HepG2 (cell line): ENCODE measurements around the gene HLA-DMB. TPM values are rescaled to one million over a fixed set of nuclear protein-coding genes. Genes with fewer than 3 reads are reported as not detected.
A peak's percentile ranks its signal among the peaks of the same experiment; 100 is the strongest.

Experiments used
- ATAC-seq: fragments of 200-7000 bp; cut with Tn5 transposase; 3 replicates; pipeline ENCODE4 v1.9.1; 2020; ENCODE audit warnings: mild to moderate bottlenecking, moderate library complexity
- BruUV-seq: library from RNA; stranded (reverse); fragments of 400-500 nt; replicated peaks from 2 replicates; lab custom pipeline; 2021; lab: Mats Ljungman, UMichigan
- CTCF ChIA-PET: fragments of 300-600 bp; formaldehyde crosslinking; extraction: SDS; loops from one replicate; lab custom pipeline; 2021; ENCODE audit warnings: low total read pairs, inconsistent platforms, low intra/inter-chr PET ratio; lab: Yijun Ruan, JAX
- POLR2A ChIA-PET: fragments of 350-600 bp; sonication (Branson Sonifier 250); formaldehyde crosslinking; loops from one replicate; lab custom pipeline; 2020; ENCODE audit warnings: antibody characterized with exemption, inconsistent platforms; lab: Yijun Ruan, JAX
- DNase-seq: peaks from one replicate; pipeline ENCODE4 v3.0.0-alpha.2; 2015; ENCODE audit warnings: low spot score
- FAIRE-seq: peaks from 3 replicates; lab custom pipeline; 2011; peaks lifted over from hg19 to GRCh38; lab: Jason Lieb, UNC
- H2AFZ ChIP-seq: one replicate; pipeline ENCODE4 v1.6.1; 2011; ENCODE audit warnings: low read length, inconsistent platforms
- H3K27ac ChIP-seq: fragments of 300-600 bp; 3 replicates; pipeline ENCODE4 v1.8.0; 2011; ENCODE audit warnings: mixed run types, mild to moderate bottlenecking, mixed read lengths, low read length, inconsistent platforms; ENCODE audit not compliant: insufficient read depth; ENCODE audit errors: extremely low read length
- H3K27me3 ChIP-seq, 2 experiments: fragments of 200-600 bp in 1 of 2; 2 replicates in 1 of 2; 3 replicates in 1 of 2; pipeline versions ENCODE4 v1.6.0 to v1.8.0; 2011; ENCODE audit warnings: low read length in 2 of 2, mild to moderate bottlenecking in 2 of 2, moderate library complexity in 2 of 2, inconsistent platforms in 1 of 2; ENCODE audit not compliant: insufficient read depth in 2 of 2, control insufficient read depth in 1 of 2
- H3K36me3 ChIP-seq, 2 experiments: fragments of 200-600 bp in 1 of 2; replicated peaks in 1 of 2; 2 replicates in 1 of 2; 3 replicates in 1 of 2; pipeline versions ENCODE4 v1.5.1 to v1.8.0; 2011; ENCODE audit warnings: low read length in 2 of 2, inconsistent platforms in 1 of 2; ENCODE audit not compliant: insufficient read depth in 2 of 2, control insufficient read depth in 1 of 2
- H3K4me1 ChIP-seq: 2 replicates; pipeline ENCODE4 v1.5.1; 2012; ENCODE audit warnings: low read length, inconsistent platforms; ENCODE audit not compliant: insufficient read depth
- H3K4me2 ChIP-seq: 2 replicates; pipeline ENCODE4 v1.6.0; 2011; ENCODE audit warnings: low read depth, low read length, inconsistent platforms
- H3K4me3 ChIP-seq, 3 experiments: fragments of 200-600 bp in 1 of 3; sonication (generic), shearing (Covaris generic) in 1 of 3; replicated peaks in 1 of 3; 2 replicates each; pipeline ENCODE4 v1.5.1; 2011 to 2016; ENCODE audit warnings: low read length in 3 of 3, inconsistent platforms in 2 of 3, low read depth in 2 of 3, mild to moderate bottlenecking in 2 of 3, control low read depth in 1 of 3, mixed read lengths in 1 of 3; ENCODE audit not compliant: insufficient read depth in 1 of 3
- H3K79me2 ChIP-seq: one replicate; pipeline ENCODE4 v1.6.1; 2011; ENCODE audit warnings: low read length, inconsistent platforms; ENCODE audit not compliant: insufficient read depth
- H3K9ac ChIP-seq: 2 replicates; pipeline ENCODE4 v1.6.0; 2011; ENCODE audit warnings: mild to moderate bottlenecking, low read depth, low read length, inconsistent platforms; ENCODE audit not compliant: insufficient read depth
- H3K9me3 ChIP-seq: 2 replicates; pipeline ENCODE4 v1.5.1; 2012; ENCODE audit warnings: mild to moderate bottlenecking, low read length
- H4K20me1 ChIP-seq: 2 replicates; pipeline ENCODE4 v1.6.0; 2011; ENCODE audit warnings: inconsistent platforms, mild to moderate bottlenecking, low read length, moderate library complexity; ENCODE audit not compliant: insufficient read depth
- DNMT3B ChIP-seq: conservative IDR thresholded peaks from 2 replicates; pipeline ENCODE4 v1.6.1; 2016; ENCODE audit warnings: missing biosample characterization, control low read depth
- HMGXB4 ChIP-seq, 2 experiments: sonication (generic) in 1 of 2; formaldehyde crosslinking in 1 of 2; IDR thresholded peaks; 2 replicates each; pipeline versions ENCODE4 v1.4.0 to v1.6.1; 2018 to 2020; ENCODE audit warnings: missing genetic modification reagents in 2 of 2, borderline replicate concordance in 1 of 2, low read depth in 1 of 2, mild to moderate bottlenecking in 1 of 2, missing biosample characterization in 1 of 2
- IRF2 ChIP-seq: IDR thresholded peaks from 2 replicates; pipeline ENCODE4 v1.6.1; 2018; ENCODE audit warnings: missing genetic modification reagents, missing compliant biosample characterization
- KAT8 ChIP-seq: IDR thresholded peaks from 2 replicates; pipeline ENCODE4 v1.6.1; 2016; ENCODE audit warnings: missing genetic modification reagents, missing compliant biosample characterization
- KDM4B ChIP-seq: sonication (generic); formaldehyde crosslinking; IDR thresholded peaks from 2 replicates; pipeline ENCODE4 v1.4.0; 2020; ENCODE audit warnings: missing genetic modification reagents
- RXRB ChIP-seq: IDR thresholded peaks from 2 replicates; pipeline ENCODE4 v1.6.1; 2016; ENCODE audit warnings: borderline replicate concordance, missing genetic modification reagents, missing compliant biosample characterization
- SMAD3 ChIP-seq: sonication (generic); formaldehyde crosslinking; IDR thresholded peaks from 2 replicates; pipeline ENCODE4 v1.4.0; 2020; ENCODE audit warnings: missing genetic modification reagents
- ZMYM2 ChIP-seq: sonication (generic); formaldehyde crosslinking; IDR thresholded peaks from 2 replicates; pipeline ENCODE4 v1.8.0; 2022; ENCODE audit warnings: mild to moderate bottlenecking, missing genetic modification reagents
- ZNF629 ChIP-seq: sonication (generic); formaldehyde crosslinking; conservative IDR thresholded peaks from 2 replicates; pipeline ENCODE4 v1.5.0; 2020; ENCODE audit warnings: missing genetic modification reagents
- ZNF777 ChIP-seq: sonication (generic); formaldehyde crosslinking; IDR thresholded peaks from 2 replicates; pipeline ENCODE4 v1.4.0; 2020; ENCODE audit warnings: missing genetic modification reagents
- ZNF850 ChIP-seq: sonication (generic); formaldehyde crosslinking; conservative IDR thresholded peaks from 2 replicates; pipeline ENCODE4 v1.9.0; 2021; ENCODE audit warnings: mild to moderate bottlenecking, missing genetic modification reagents
- WGBS: methylation state at CpG from one replicate; pipeline ENCODE4 v1.1.6; 2017; ENCODE audit warnings: low lambda C conversion rate; 5-methylcytosine and 5-hydroxymethylcytosine counted together
- in situ Hi-C: cut with HindIII; loops from 2 replicates; pipeline ENCODE4 v1.10.0; 2017; ENCODE audit warnings: low pct_unique_long_range_greater_than_20kb; ENCODE audit not compliant: extremely low pct_ligation_motif_present
- intact Hi-C: fragments of 100-400 bp; cut with micrococcal nuclease; formaldehyde crosslinking; loops from one replicate; pipeline ENCODE4 v1.10.0; 2022; ENCODE audit not compliant: unreplicated experiment
- polyA plus RNA-seq, 8 experiments: library from polyadenylated mRNA; depleted of rRNA in 3 of 8; stranded (reverse) in 7 of 8; unstranded in 1 of 8; fragments of >200 nt; fragmentation: Illumina TruSeq in 4 of 8; extraction: Trizol in 4 of 8; gene quantifications; 2 replicates each; pipeline versions ENCODE4 v1.2.1 to v1.2.3, GENCODE V29; 2011 to 2016; ENCODE audit warnings: low read depth in 4 of 8, missing spikeins in 1 of 8, mixed read lengths in 1 of 8; ENCODE audit not compliant: insufficient read depth in 1 of 8
- total RNA-seq, 5 experiments: library from RNA; depleted of rRNA; stranded (reverse); fragments of >200 nt; fragmentation: Illumina TruSeq; extraction: Trizol; gene quantifications; 2 replicates each; pipeline ENCODE4 v1.2.3, GENCODE V29; 2016; ENCODE audit warnings: low read depth in 1 of 5
- TF ChIP-seq, protein P1 (sequence below): sonication (generic); formaldehyde crosslinking; IDR thresholded peaks from 2 replicates; pipeline ENCODE4 v1.4.0; 2020; ENCODE audit warnings: mild to moderate bottlenecking, missing genetic modification reagents
- TF ChIP-seq, protein P2 (sequence below): IDR thresholded peaks from 2 replicates; pipeline ENCODE4 v1.4.0; 2020; ENCODE audit warnings: mild to moderate bottlenecking, missing genetic modification reagents

The HLA-DMB gene
- total and polyA plus RNA-seq, 2 of the 13 experiments (the other 11 are each of a cell fraction or from before 2014, with no cell fraction given) = not detected

GRCh38 chr6:32967151-32968091, 26.6 kb upstream of the HLA-DMB start:
- H3K36me3 ChIP-seq = peaks cover 0 to 1% of the 10 kb centered on the region in 2 experiments; a peak in 2 of 5 replicates
- ChIA-PET CTCF (interaction anchor here (1.3 to 2.1 kb wide), 2 partner anchors 15 to 34 kb away, joined by 3 to 12 read pairs; partner anchors contain the start of gene HLA-DMA), POLR2A (interaction anchor here (0.7 to 10.5 kb wide), 6 partner anchors 14 to 350 kb away, joined by 3 to 305 read pairs (median 68); partner anchors contain the start of genes HLA-DMA, PSMB9, TAP1 and ZBTB22)
- H3K4me1 ChIP-seq = peaks cover 39% of the 10 kb centered on the region
- peak; percentile 93 for FAIRE-seq
- H3K27me3 ChIP-seq = no peaks in the 10 kb centered on the region; a peak in 1 of 5 replicates
- in situ Hi-C loops = loop anchor here (25.0 kb wide), 1 partner anchor 1055 kb away; the partner anchor contains the start of gene ZBTB12
- WGBS = 3% methylated on average over 16 of the region's 16 CpGs
- intact Hi-C loops = loop anchor here (5.0 kb wide), 1 partner anchor 80 kb away; no protein-coding TSS in a partner anchor
- H4K20me1 ChIP-seq = peaks cover 4% of the 10 kb centered on the region
- peak overlapping the region; percentile 99 for H3K27ac ChIP-seq
- no peak overlapping the region for H2AFZ ChIP-seq
- ATAC-seq = peak; percentile 2; the same call in 2 of the 3 replicates
- H3K4me3 ChIP-seq = peak overlapping the region; percentile 75 to 96 (median 78)
- DNase-seq = peak; percentile 87
- peak overlapping the region; percentile 100 for H3K9ac ChIP-seq
- H3K79me2 ChIP-seq = peaks cover 43% of the 10 kb centered on the region
- H3K9me3 ChIP-seq = no peaks in the 10 kb centered on the region
- BruUV-seq = no TSS peak
- peak overlapping the region; percentile 93 for H3K4me2 ChIP-seq
- TF ChIP-seq ZMYM2 = 0 out of 2 replicates have a peak, but pooled peaks have one; percentile 18
- peak; percentile 74; the same call in 1 of the 2 replicates for TF ChIP-seq KAT8 (CRISPR knock-in tag)
- peak; percentile 28; the same call in 1 of the 2 replicates for TF ChIP-seq RXRB (CRISPR knock-in tag)
- TF ChIP-seq, protein P1, sequence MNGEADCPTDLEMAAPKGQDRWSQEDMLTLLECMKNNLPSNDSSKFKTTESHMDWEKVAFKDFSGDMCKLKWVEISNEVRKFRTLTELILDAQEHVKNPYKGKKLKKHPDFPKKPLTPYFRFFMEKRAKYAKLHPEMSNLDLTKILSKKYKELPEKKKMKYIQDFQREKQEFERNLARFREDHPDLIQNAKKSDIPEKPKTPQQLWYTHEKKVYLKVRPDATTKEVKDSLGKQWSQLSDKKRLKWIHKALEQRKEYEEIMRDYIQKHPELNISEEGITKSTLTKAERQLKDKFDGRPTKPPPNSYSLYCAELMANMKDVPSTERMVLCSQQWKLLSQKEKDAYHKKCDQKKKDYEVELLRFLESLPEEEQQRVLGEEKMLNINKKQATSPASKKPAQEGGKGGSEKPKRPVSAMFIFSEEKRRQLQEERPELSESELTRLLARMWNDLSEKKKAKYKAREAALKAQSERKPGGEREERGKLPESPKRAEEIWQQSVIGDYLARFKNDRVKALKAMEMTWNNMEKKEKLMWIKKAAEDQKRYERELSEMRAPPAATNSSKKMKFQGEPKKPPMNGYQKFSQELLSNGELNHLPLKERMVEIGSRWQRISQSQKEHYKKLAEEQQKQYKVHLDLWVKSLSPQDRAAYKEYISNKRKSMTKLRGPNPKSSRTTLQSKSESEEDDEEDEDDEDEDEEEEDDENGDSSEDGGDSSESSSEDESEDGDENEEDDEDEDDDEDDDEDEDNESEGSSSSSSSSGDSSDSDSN (CRISPR knock-in tag) = no peak
- TF ChIP-seq ZNF850 (CRISPR knock-in tag) = 0 out of 2 replicates have a peak, but pooled peaks have one; percentile 6
- TF ChIP-seq, protein P2, sequence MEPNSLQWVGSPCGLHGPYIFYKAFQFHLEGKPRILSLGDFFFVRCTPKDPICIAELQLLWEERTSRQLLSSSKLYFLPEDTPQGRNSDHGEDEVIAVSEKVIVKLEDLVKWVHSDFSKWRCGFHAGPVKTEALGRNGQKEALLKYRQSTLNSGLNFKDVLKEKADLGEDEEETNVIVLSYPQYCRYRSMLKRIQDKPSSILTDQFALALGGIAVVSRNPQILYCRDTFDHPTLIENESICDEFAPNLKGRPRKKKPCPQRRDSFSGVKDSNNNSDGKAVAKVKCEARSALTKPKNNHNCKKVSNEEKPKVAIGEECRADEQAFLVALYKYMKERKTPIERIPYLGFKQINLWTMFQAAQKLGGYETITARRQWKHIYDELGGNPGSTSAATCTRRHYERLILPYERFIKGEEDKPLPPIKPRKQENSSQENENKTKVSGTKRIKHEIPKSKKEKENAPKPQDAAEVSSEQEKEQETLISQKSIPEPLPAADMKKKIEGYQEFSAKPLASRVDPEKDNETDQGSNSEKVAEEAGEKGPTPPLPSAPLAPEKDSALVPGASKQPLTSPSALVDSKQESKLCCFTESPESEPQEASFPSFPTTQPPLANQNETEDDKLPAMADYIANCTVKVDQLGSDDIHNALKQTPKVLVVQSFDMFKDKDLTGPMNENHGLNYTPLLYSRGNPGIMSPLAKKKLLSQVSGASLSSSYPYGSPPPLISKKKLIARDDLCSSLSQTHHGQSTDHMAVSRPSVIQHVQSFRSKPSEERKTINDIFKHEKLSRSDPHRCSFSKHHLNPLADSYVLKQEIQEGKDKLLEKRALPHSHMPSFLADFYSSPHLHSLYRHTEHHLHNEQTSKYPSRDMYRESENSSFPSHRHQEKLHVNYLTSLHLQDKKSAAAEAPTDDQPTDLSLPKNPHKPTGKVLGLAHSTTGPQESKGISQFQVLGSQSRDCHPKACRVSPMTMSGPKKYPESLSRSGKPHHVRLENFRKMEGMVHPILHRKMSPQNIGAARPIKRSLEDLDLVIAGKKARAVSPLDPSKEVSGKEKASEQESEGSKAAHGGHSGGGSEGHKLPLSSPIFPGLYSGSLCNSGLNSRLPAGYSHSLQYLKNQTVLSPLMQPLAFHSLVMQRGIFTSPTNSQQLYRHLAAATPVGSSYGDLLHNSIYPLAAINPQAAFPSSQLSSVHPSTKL (CRISPR knock-in tag) = peak; percentile 65; the same call in 1 of the 2 replicates
- peak; percentile 60 to 86; a peak in 2 of 4 replicates for TF ChIP-seq HMGXB4 (CRISPR knock-in tag; IDR thresholded peaks at IDR 0.05; ENCODE audit: borderline replicate concordance in 1 of 2, low read depth in 1 of 2)
- TF ChIP-seq DNMT3B (CRISPR knock-in tag) = no peak; the same call in 1 of the 2 replicates
- no peak for TF ChIP-seq ZNF777 (CRISPR knock-in tag)
- TF ChIP-seq KDM4B (CRISPR knock-in tag) = 0 out of 2 replicates have a peak, but pooled peaks have one; percentile 50
- TF ChIP-seq SMAD3 = peak; percentile 37; the same call in 1 of the 2 replicates
- peak; percentile 15; the same call in 1 of the 2 replicates for TF ChIP-seq IRF2
- peak; percentile 98 for TF ChIP-seq ZNF629
